ENCODE measurements around the gene ZNF576. TPM values are rescaled to one million over a fixed set of nuclear protein-coding genes. Genes with fewer than 3 reads are reported as not detected.

Gene ZNF576
- polyA plus RNA-seq, 4 donors = 14.7 to 24.2 (median 17.2) TPM

Other genes with a start within 250 kb of the ZNF576 start
- under 1 TPM in 1 of 4 donors, not detected in 3; 0.35 TPM for gene CD177, start 242.9 kb upstream of the ZNF576 start, polyA plus RNA-seq
- not detected for gene TEX101, start 181.7 kb upstream of the ZNF576 start, polyA plus RNA-seq
- gene LYPD3, start 131.0 kb upstream of the ZNF576 start, polyA plus RNA-seq = 1 to 10 TPM in 1 of 4 donors, under 1 TPM in 2, not detected in 1; 0.73 to 1.1 (median 0.86) TPM
- gene PHLDB3, start 91.8 kb upstream of the ZNF576 start, polyA plus RNA-seq = 10 to 100 TPM in 3 of 4 donors, 1 to 10 TPM in 1; 6.2 to 33.6 (median 23.6) TPM
- 100 to 1,000 TPM; 118 to 164 (median 129) TPM for gene ETHE1, start 69.4 kb upstream of the ZNF576 start, polyA plus RNA-seq
- 1 to 10 TPM; 1.1 to 4.5 (median 1.9) TPM for gene ZNF575, start 63.4 kb upstream of the ZNF576 start, polyA plus RNA-seq
- gene XRCC1, start 21.1 kb upstream of the ZNF576 start, polyA plus RNA-seq = 10 to 100 TPM in 3 of 4 donors, 1 to 10 TPM in 1; 9.7 to 46.3 (median 16.0) TPM
- gene PINLYP, start 20.8 kb upstream of the ZNF576 start, polyA plus RNA-seq = 10 to 100 TPM in 1 of 4 donors, 1 to 10 TPM in 3; 5.1 to 13.8 (median 9.1) TPM
- gene IRGQ, start 461 bp upstream of the ZNF576 start, polyA plus RNA-seq = 1 to 10 TPM; 2.0 to 8.8 (median 3.9) TPM
- gene SRRM5, start 15.5 kb downstream of the ZNF576 start, polyA plus RNA-seq = 1 to 10 TPM in 1 of 4 donors, under 1 TPM in 3; 0.27 to 1.0 (median 0.49) TPM
- gene ZNF428, start 23.0 kb downstream of the ZNF576 start, polyA plus RNA-seq = 10 to 100 TPM; 16.8 to 43.2 (median 25.3) TPM
- 1 to 10 TPM in 3 of 4 donors, not detected in 1; 1.1 to 6.8 (median 4.9) TPM for gene CADM4, start 43.3 kb downstream of the ZNF576 start, polyA plus RNA-seq
- 10 to 100 TPM in 2 of 4 donors, 1 to 10 TPM in 2; 4.1 to 17.6 (median 9.5) TPM for gene PLAUR, start 73.6 kb downstream of the ZNF576 start, polyA plus RNA-seq
- gene IRGC, start 119.5 kb downstream of the ZNF576 start, polyA plus RNA-seq = under 1 TPM in 1 of 4 donors, not detected in 3; 0.04 TPM
- 10 to 100 TPM; 21.3 to 32.4 (median 26.5) TPM for gene SMG9, start 158.4 kb downstream of the ZNF576 start, polyA plus RNA-seq
- gene KCNN4, start 184.4 kb downstream of the ZNF576 start, polyA plus RNA-seq = 1 to 10 TPM in 2 of 4 donors, not detected in 2; 1.1 to 2.6 TPM
- gene LYPD5, start 205.9 kb downstream of the ZNF576 start, polyA plus RNA-seq = 1 to 10 TPM in 2 of 4 donors, under 1 TPM in 1, not detected in 1; 0.35 to 2.3 (median 1.1) TPM
- 10 to 100 TPM in 1 of 4 donors, 1 to 10 TPM in 3; 1.3 to 15.1 (median 3.1) TPM for gene ZNF283, start 230.7 kb downstream of the ZNF576 start, polyA plus RNA-seq

Measured in small intestine (tissue), 4 donors.